ENCODE data around the gene NHLH1. TPM values are rescaled to one million over a fixed set of nuclear protein-coding genes. Genes with fewer than 3 reads are reported as not detected.

Gene NHLH1
- total RNA-seq, 2 donors from 2014 or later = not detected

GRCh38 chr1:160415696-160416290, 48.9 kb downstream of the NHLH1 start:
- Histone ChIP-seq H3K4me1 (peaks cover 0 to 12% of the 10 kb centered on the region in 2 donors), H3K27ac (no peak overlapping the region), H3K27me3 (no peaks in the 10 kb centered on the region), H3K4me3 (no peak overlapping the region), H3K36me3 (no peaks in the 10 kb centered on the region), H3K9me3 (no peaks in the 10 kb centered on the region)
- TF ChIP-seq, protein P1, sequence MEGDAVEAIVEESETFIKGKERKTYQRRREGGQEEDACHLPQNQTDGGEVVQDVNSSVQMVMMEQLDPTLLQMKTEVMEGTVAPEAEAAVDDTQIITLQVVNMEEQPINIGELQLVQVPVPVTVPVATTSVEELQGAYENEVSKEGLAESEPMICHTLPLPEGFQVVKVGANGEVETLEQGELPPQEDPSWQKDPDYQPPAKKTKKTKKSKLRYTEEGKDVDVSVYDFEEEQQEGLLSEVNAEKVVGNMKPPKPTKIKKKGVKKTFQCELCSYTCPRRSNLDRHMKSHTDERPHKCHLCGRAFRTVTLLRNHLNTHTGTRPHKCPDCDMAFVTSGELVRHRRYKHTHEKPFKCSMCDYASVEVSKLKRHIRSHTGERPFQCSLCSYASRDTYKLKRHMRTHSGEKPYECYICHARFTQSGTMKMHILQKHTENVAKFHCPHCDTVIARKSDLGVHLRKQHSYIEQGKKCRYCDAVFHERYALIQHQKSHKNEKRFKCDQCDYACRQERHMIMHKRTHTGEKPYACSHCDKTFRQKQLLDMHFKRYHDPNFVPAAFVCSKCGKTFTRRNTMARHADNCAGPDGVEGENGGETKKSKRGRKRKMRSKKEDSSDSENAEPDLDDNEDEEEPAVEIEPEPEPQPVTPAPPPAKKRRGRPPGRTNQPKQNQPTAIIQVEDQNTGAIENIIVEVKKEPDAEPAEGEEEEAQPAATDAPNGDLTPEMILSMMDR (IDR thresholded peaks at IDR 0.05) = no peak
- DNase-seq (ENCODE audit: low spot score) = no peak

DNA sequence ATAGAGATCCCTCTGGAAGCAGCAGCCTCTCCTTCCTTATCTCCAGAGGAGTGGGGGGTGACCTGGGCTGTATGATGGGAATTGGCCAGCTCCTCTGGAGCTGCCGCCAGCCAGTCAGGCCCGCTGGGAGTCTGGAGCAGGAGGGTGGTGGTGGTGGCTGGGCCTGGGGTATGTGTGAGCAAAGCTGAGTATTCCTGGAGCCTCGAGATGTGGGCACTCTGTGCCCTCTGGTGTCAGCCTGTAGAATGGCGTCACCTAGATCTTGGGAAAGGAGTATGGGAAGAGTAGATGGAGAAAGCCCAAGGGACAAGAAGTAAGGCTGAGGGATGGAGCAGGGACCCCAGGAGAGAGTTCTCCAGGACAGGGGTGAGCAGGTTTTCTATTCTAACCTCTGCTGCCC, 49.5 kb downstream of the NHLH1 start:
- Histone ChIP-seq H3K27me3 (no peaks in the 10 kb centered on the region), H3K4me3 (no peak overlapping the region), H3K4me1 (peaks cover 0 to 6% of the 10 kb centered on the region in 2 donors), H3K27ac (no peak overlapping the region), H3K36me3 (no peaks in the 10 kb centered on the region), H3K9me3 (no peaks in the 10 kb centered on the region)
- TF ChIP-seq, protein P1 (IDR thresholded peaks at IDR 0.05) = no peak
- DNase-seq (ENCODE audit: low spot score) = no peak

- H3K27ac ChIP-seq = no peak overlapping the region
- peaks cover 0 to 4% of the 10 kb centered on the region in 2 donors for H3K4me1 ChIP-seq
- H3K27me3 ChIP-seq = no peaks in the 10 kb centered on the region
- H3K4me3 ChIP-seq = no peak overlapping the region
- peaks cover 3% of the 10 kb centered on the region for H3K36me3 ChIP-seq
- TF ChIP-seq, protein P1 (IDR thresholded peaks at IDR 0.05) = no peak
- DNase-seq (ENCODE audit: low spot score) = no peak
- H3K9me3 ChIP-seq = no peaks in the 10 kb centered on the region
These were observed 51.6 kb downstream of the NHLH1 start for GRCh38 chr1:160418483-160418882.

GRCh38 chr1:160419150-160419837, 52.4 kb downstream of the NHLH1 start:
- Histone ChIP-seq H3K4me1 (peaks cover 0 to 4% of the 10 kb centered on the region in 2 donors), H3K36me3 (peaks cover 11% of the 10 kb centered on the region), H3K27ac (no peak overlapping the region), H3K4me3 (no peak overlapping the region), H3K9me3 (no peaks in the 10 kb centered on the region), H3K27me3 (no peaks in the 10 kb centered on the region)
- TF ChIP-seq, protein P1 (IDR thresholded peaks at IDR 0.05) = no peak
- DNase-seq (ENCODE audit: low spot score) = no peak

- Histone ChIP-seq H3K9me3 (no peaks in the 10 kb centered on the region), H3K27me3 (no peaks in the 10 kb centered on the region), H3K36me3 (peaks cover 14% of the 10 kb centered on the region), H3K4me1 (peaks cover 0 to 4% of the 10 kb centered on the region in 2 donors), H3K4me3 (no peak overlapping the region), H3K27ac (no peak overlapping the region)
- TF ChIP-seq, protein P1 (IDR thresholded peaks at IDR 0.05) = no peak
- no peak for DNase-seq (ENCODE audit: low spot score)
These were observed 52.9 kb downstream of the NHLH1 start for GRCh38 chr1:160419838-160420169.

All from right atrium auricular region (tissue), 2 donors.